Type B pancreatic cell (in vitro differentiated cells): Measurements from ENCODE around the gene ETF1. TPM values are rescaled to one million over a fixed set of nuclear protein-coding genes. Genes with fewer than 3 reads are reported as not detected.

Experiments
- DNase-seq: peaks from one replicate; pipeline ENCODE4 v3.0.0; 2021; ENCODE audit warnings: mixed read lengths; ENCODE audit not compliant: unreplicated experiment; ENCODE audit errors: extremely low spot score
- H3K27ac Mint-ChIP-seq: 2 replicates; pipeline ENCODE4 v1.8.0; 2021; ENCODE audit warnings: mild to moderate bottlenecking, mixed read lengths
- H3K27me3 Mint-ChIP-seq: 2 replicates; pipeline ENCODE4 v1.8.0; 2021; ENCODE audit warnings: mixed read lengths
- H3K36me3 Mint-ChIP-seq: 2 replicates; pipeline ENCODE4 v1.8.0; 2021; ENCODE audit warnings: mixed read lengths
- H3K4me1 Mint-ChIP-seq: one replicate; pipeline ENCODE4 v1.8.0; 2021; ENCODE audit warnings: mixed read lengths; ENCODE audit not compliant: unreplicated experiment
- H3K4me3 Mint-ChIP-seq: 2 replicates; pipeline ENCODE4 v1.8.0; 2021; ENCODE audit warnings: mild to moderate bottlenecking, mixed read lengths
- H3K9me3 Mint-ChIP-seq: 2 replicates; pipeline ENCODE4 v1.8.0; 2021; ENCODE audit warnings: mixed read lengths
- CTCF ChIP-seq: fragments of 200-600 bp; sonication (generic); conservative IDR thresholded peaks from 2 replicates; pipeline ENCODE4 v1.5.0; 2021; ENCODE audit warnings: antibody characterized with exemption, mild to moderate bottlenecking
- total RNA-seq: library from RNA; stranded (reverse); gene quantifications from 2 replicates; pipeline ENCODE4 v1.2.1, GENCODE V29; 2021; ENCODE audit warnings: low replicate concordance

The ETF1 gene
- total RNA-seq, 1 donor from 2014 or later = 80.0 TPM

GRCh38 chr5:138542180-138542955 is 668 bp downstream of the ETF1 start:
- H3K4me3 Mint-ChIP-seq = peak overlapping the region; percentile 100
- peaks cover 3% of the 10 kb centered on the region for H3K36me3 Mint-ChIP-seq
- peaks cover 42% of the 10 kb centered on the region for H3K4me1 Mint-ChIP-seq
- no peaks in the 10 kb centered on the region for H3K27me3 Mint-ChIP-seq
- no peaks in the 10 kb centered on the region for H3K9me3 Mint-ChIP-seq
- DNase-seq = no peak
- TF ChIP-seq CTCF = no peak
- peak overlapping the region; percentile 100 for H3K27ac Mint-ChIP-seq

DNA sequence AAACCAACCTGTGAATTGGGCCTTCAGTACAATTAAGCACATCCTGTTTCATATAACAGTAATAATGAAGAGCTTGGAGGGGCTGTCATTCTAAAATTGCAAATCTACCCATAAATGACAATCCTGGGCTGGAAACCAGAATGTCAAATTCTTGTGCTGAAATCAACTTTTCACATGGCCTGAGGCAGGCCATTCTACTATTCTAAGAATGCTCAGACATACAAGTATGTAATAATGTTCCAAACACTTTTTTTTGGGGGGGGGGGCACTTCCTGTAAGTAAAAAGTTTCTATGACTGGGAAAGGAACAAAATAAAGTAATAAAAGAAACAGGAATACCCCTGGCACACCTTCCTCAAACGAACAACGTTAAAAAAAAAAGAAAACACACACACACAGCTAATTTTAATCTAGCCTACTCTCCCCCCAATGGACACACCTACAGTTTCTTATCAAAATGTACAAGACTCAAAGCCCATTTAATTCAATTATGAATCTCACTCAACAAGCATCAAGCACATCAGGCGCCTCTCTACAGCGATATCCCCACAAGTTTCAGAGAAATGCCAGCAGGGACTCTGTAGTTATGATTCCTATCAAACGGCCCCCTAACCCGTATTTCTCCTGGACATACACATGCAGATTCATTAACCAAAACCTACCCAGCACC is 1.4 kb downstream of the ETF1 start:
- Mint-ChIP-seq H3K9me3 (no peaks in the 10 kb centered on the region), H3K4me1 (peaks cover 42% of the 10 kb centered on the region), H3K36me3 (peaks cover 3% of the 10 kb centered on the region), H3K4me3 (peak overlapping the region; percentile 100), H3K27me3 (no peaks in the 10 kb centered on the region), H3K27ac (peak overlapping the region; percentile 100)
- no peak for TF ChIP-seq CTCF
- no peak for DNase-seq

- no peak for DNase-seq
- Mint-ChIP-seq H3K4me1 (peaks cover 37% of the 10 kb centered on the region), H3K27ac (peak overlapping the region; percentile 100), H3K9me3 (no peaks in the 10 kb centered on the region), H3K27me3 (no peaks in the 10 kb centered on the region), H3K4me3 (peak overlapping the region; percentile 100), H3K36me3 (peaks cover 9% of the 10 kb centered on the region)
- no peak for TF ChIP-seq CTCF
Observed at GRCh38 chr5:138539791-138540190, 3.2 kb downstream of the ETF1 start.

DNA sequence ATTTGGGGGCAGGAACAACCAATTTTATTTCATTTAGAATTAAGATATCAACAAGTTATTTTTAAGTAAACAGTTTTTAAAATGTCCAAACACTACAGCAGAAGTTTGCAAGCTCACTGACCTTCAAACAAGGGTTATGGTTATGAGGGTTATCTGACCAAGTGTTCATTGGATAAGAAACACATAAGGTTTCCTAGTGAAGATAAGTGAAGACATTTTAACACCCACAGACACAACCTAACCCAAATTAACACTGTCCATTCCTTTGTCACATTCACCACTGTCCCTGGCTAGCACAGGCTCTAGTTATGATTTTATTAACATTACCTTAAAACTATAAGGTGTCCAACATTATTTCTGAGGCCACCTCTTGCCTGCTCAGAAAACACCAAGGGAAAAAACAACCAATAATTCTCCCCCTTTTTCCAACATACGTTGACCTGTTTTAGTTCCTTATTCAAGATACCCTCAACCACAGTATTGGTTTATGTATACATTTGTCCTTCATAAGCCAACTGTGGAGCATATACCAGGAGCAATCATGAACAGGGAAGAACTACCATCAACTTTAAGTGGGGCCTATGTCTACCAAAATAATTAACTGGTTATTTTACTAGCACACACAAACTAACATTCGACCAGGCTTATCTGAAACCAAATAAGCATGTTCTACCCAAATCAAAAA is 4.0 kb downstream of the ETF1 start:
- peak overlapping the region; percentile 20 for H3K27ac Mint-ChIP-seq
- H3K9me3 Mint-ChIP-seq = no peaks in the 10 kb centered on the region
- peaks cover 34% of the 10 kb centered on the region for H3K4me1 Mint-ChIP-seq
- no peak for TF ChIP-seq CTCF
- H3K4me3 Mint-ChIP-seq = peak overlapping the region; percentile 9
- no peaks in the 10 kb centered on the region for H3K27me3 Mint-ChIP-seq
- H3K36me3 Mint-ChIP-seq = peaks cover 15% of the 10 kb centered on the region
- no peak for DNase-seq

- peak overlapping the region; percentile 74 for H3K27ac Mint-ChIP-seq
- peak overlapping the region; percentile 24 for H3K4me3 Mint-ChIP-seq
- no peaks in the 10 kb centered on the region for H3K9me3 Mint-ChIP-seq
- peak; percentile 62 for TF ChIP-seq CTCF
- DNase-seq = no peak
- H3K27me3 Mint-ChIP-seq = no peaks in the 10 kb centered on the region
- peaks cover 29% of the 10 kb centered on the region for H3K36me3 Mint-ChIP-seq
- H3K4me1 Mint-ChIP-seq = peaks cover 35% of the 10 kb centered on the region
Observed at GRCh38 chr5:138536665-138537315, 6.2 kb downstream of the ETF1 start.
